ENCODE data around the gene SOD2. TPM values are rescaled to one million over a fixed set of nuclear protein-coding genes. Genes with fewer than 3 reads are reported as not detected.

Gene SOD2
- total and polyA plus RNA-seq, 2 of the 13 experiments (the other 11 are each of a cell fraction or from before 2014, with no cell fraction given) = 304 to 309 TPM

DNA sequence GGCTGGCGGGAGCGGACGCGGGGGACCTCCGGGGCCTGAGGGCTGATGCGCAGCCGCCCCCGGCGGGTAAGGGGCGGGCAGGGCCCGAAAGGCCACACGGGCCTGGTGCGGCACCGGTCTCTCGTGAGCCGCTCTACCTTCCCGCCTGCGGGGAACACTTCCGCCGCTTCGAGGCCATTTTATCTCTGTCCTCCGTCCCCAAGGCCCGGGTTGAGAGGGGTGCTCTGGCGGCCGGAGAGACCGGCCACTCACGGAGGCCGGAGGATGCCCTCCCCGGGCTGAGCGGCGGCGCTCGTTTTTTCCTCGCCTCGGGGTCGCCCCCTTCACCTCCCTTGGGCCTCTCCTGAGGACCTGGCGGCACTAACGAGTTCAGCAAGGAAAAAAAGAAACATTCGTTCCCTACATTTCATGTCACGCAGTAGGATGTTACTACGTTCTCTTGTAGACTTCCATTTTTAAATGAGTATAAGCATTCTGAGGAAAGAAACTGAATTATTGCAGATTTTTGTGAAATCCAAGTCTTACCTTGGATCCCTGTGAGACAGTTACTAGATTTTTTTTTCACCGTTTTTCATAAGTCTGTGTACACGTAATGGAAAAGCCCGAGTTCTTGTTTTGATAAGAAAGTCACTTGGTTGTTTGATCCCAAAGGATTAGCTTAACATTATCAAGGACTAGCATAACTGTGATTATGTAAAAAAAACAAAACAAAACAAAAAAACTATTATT, 34.8 kb upstream of the SOD2 start:
- in situ Hi-C loops (cut with HindIII; ENCODE audit: extremely low pct_ligation_motif_present, low pct_unique_long_range_greater_than_20kb) (loop anchor here (5.0 kb wide), 3 partner anchors 34 to 59 kb away; partner anchors contain the start of genes ACAT2, SOD2 and TCP1), intact Hi-C loops (cut with micrococcal nuclease; ENCODE audit: unreplicated experiment) (loop anchor here (1.0 to 2.0 kb wide), 3 partner anchors 34 to 61 kb away; partner anchors contain the start of genes ACAT2, SOD2 and TCP1)
- DNase-seq (ENCODE audit: low spot score) (peak; percentile 29), FAIRE-seq (no peak), ATAC-seq (peak; percentile 65)
- Histone ChIP-seq H2AFZ (ENCODE audit: low read length) (no peak overlapping the region), H3K4me1 (ENCODE audit: insufficient read depth, low read length) (peaks cover 64% of the 10 kb centered on the region), H3K79me2 (ENCODE audit: insufficient read depth, low read length) (peaks cover 93% of the 10 kb centered on the region), H4K20me1 (ENCODE audit: insufficient read depth, low read length) (peaks cover 51% of the 10 kb centered on the region), H3K36me3 (replicated peaks in 1 of 2; ENCODE audit: control insufficient read depth in 1 of 2, insufficient read depth in 2 of 2, low read length in 2 of 2) (peaks cover 0 to 4% of the 10 kb centered on the region in 2 experiments; a peak in 3 of 5 replicates), H3K27ac (ENCODE audit: extremely low read length, insufficient read depth, low read length) (peak overlapping the region; percentile 99), H3K9me3 (ENCODE audit: low read length) (no peaks in the 10 kb centered on the region), H3K4me2 (ENCODE audit: low read depth, low read length) (peak overlapping the region; percentile 96), H3K9ac (ENCODE audit: insufficient read depth, low read depth, low read length) (peak overlapping the region; percentile 99), H3K27me3 (ENCODE audit: control insufficient read depth in 1 of 2, insufficient read depth in 2 of 2, low read length in 2 of 2) (no peaks in the 10 kb centered on the region; a peak in 1 of 5 replicates), H3K4me3 (replicated peaks in 1 of 3; ENCODE audit: insufficient read depth in 1 of 3, low read depth in 2 of 3, low read length in 3 of 3) (peak overlapping the region; percentile 88 to 99 (median 97))
- under 1% methylated on average over 25 of the region's 44 CpGs for WGBS (ENCODE audit: low lambda C conversion rate)
- ChIA-PET POLR2A (interaction anchor here (0.8 to 13.1 kb wide), 11 partner anchors 10 to 63 kb away, joined by 3 to 175 read pairs (median 6); partner anchors contain the start of genes ACAT2, MRPL18, SOD2 and TCP1), CTCF (ENCODE audit: low intra/inter-chr PET ratio, low total read pairs) (no interaction called here)
- BruUV-seq (replicated peaks) = no TSS peak
- no peak for TF ChIP-seq NKX3-1 (CRISPR knock-in tag; IDR thresholded peaks at IDR 0.05)
- TF ChIP-seq, protein P1, sequence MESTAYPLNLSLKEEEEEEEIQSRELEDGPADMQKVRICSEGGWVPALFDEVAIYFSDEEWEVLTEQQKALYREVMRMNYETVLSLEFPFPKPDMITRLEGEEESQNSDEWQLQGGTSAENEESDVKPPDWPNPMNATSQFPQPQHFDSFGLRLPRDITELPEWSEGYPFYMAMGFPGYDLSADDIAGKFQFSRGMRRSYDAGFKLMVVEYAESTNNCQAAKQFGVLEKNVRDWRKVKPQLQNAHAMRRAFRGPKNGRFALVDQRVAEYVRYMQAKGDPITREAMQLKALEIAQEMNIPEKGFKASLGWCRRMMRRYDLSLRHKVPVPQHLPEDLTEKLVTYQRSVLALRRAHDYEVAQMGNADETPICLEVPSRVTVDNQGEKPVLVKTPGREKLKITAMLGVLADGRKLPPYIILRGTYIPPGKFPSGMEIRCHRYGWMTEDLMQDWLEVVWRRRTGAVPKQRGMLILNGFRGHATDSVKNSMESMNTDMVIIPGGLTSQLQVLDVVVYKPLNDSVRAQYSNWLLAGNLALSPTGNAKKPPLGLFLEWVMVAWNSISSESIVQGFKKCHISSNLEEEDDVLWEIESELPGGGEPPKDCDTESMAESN (CRISPR knock-in tag; conservative IDR thresholded peaks at IDR 0.05) = no peak
- TF ChIP-seq ZNF75D (CRISPR knock-in tag; IDR thresholded peaks at IDR 0.05; ENCODE audit: borderline replicate concordance) = no peak
- TF ChIP-seq ZMAT3 (CRISPR knock-in tag; conservative IDR thresholded peaks at IDR 0.05) = peak; percentile 59; the same call in 1 of the 2 replicates
- TF ChIP-seq KLF13 (CRISPR knock-in tag; IDR thresholded peaks at IDR 0.05) = peak; percentile 36; the same call in 1 of the 2 replicates
- no peak for TF ChIP-seq RBAK (CRISPR knock-in tag; IDR thresholded peaks at IDR 0.05)
- peak; percentile 62; the same call in 1 of the 2 replicates for TF ChIP-seq ZNF263 (CRISPR knock-in tag; IDR thresholded peaks at IDR 0.05)
- no peak for TF ChIP-seq ARHGAP35 (CRISPR knock-in tag; IDR thresholded peaks at IDR 0.05; ENCODE audit: borderline replicate concordance)
- TF ChIP-seq HOMEZ (CRISPR knock-in tag; IDR thresholded peaks at IDR 0.05; ENCODE audit: low read depth) = no peak
- TF ChIP-seq RBM39 (IDR thresholded peaks at IDR 0.05; ENCODE audit: low read depth, low read length, poor library complexity, severe bottlenecking) = no peak
- TF ChIP-seq TEAD3 (CRISPR knock-in tag; optimal IDR thresholded peaks at IDR 0.05; ENCODE audit: borderline replicate concordance) = no peak
- 0 out of 2 replicates have a peak, but pooled peaks have one; percentile 14 for TF ChIP-seq ZNF3 (CRISPR knock-in tag; IDR thresholded peaks at IDR 0.05)
- TF ChIP-seq, protein P2, sequence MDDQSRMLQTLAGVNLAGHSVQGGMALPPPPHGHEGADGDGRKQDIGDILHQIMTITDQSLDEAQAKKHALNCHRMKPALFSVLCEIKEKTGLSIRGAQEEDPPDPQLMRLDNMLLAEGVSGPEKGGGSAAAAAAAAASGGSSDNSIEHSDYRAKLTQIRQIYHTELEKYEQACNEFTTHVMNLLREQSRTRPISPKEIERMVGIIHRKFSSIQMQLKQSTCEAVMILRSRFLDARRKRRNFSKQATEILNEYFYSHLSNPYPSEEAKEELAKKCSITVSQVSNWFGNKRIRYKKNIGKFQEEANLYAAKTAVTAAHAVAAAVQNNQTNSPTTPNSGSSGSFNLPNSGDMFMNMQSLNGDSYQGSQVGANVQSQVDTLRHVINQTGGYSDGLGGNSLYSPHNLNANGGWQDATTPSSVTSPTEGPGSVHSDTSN (CRISPR knock-in tag; IDR thresholded peaks at IDR 0.05; ENCODE audit: borderline replicate concordance) = no peak
- no peak for TF ChIP-seq HNRNPK (IDR thresholded peaks at IDR 0.05; ENCODE audit: low read depth, low read length, poor library complexity, severe bottlenecking)
- TF ChIP-seq MEF2D (CRISPR knock-in tag; IDR thresholded peaks at IDR 0.05) = 0 out of 2 replicates have a peak, but pooled peaks have one; percentile 52
- no peak for TF ChIP-seq ZNF740 (CRISPR knock-in tag; IDR thresholded peaks at IDR 0.05)
- no peak; the same call in 1 of the 2 replicates for TF ChIP-seq SIN3B (IDR thresholded peaks at IDR 0.05; ENCODE audit: low read length)
- TF ChIP-seq ZNF891 (CRISPR knock-in tag; IDR thresholded peaks at IDR 0.05) = peak; percentile 81; the same call in 1 of the 2 replicates
- TF ChIP-seq ZNF431 (CRISPR knock-in tag; IDR thresholded peaks at IDR 0.05; ENCODE audit: borderline replicate concordance, low read depth) = no peak
